Tibial nerve (tissue), 4 donors: ENCODE measurements around the gene BRSK1.

ENCODE experiments used
- EP300 ChIP-seq, 2 donors: sonication (generic); formaldehyde crosslinking; IDR thresholded peaks; one replicate each; pipeline ENCODE4 v1.6.1; 2017; ENCODE audit warnings: antibody characterized with exemption in 2 of 2, mild to moderate bottlenecking in 1 of 2
- POLR2A ChIP-seq, 2 donors: fragments of 450-650 bp; IDR thresholded peaks; one replicate each; pipeline ENCODE4 v1.6.1; 2017; ENCODE audit warnings: antibody characterized with exemption in 2 of 2, mild to moderate bottlenecking in 2 of 2, moderate library complexity in 2 of 2
- TF ChIP-seq, protein P1 (sequence below), 5 experiments: fragments of 200-600 bp in 3 of 5; fragments of 450-650 bp in 2 of 5; sonication (generic) in 3 of 5; IDR thresholded peaks; one replicate each; pipeline ENCODE4 v1.5.1; 2016 to 2019; ENCODE audit warnings: antibody characterized with exemption in 5 of 5, mild to moderate bottlenecking in 3 of 5, moderate library complexity in 2 of 5

DNA sequence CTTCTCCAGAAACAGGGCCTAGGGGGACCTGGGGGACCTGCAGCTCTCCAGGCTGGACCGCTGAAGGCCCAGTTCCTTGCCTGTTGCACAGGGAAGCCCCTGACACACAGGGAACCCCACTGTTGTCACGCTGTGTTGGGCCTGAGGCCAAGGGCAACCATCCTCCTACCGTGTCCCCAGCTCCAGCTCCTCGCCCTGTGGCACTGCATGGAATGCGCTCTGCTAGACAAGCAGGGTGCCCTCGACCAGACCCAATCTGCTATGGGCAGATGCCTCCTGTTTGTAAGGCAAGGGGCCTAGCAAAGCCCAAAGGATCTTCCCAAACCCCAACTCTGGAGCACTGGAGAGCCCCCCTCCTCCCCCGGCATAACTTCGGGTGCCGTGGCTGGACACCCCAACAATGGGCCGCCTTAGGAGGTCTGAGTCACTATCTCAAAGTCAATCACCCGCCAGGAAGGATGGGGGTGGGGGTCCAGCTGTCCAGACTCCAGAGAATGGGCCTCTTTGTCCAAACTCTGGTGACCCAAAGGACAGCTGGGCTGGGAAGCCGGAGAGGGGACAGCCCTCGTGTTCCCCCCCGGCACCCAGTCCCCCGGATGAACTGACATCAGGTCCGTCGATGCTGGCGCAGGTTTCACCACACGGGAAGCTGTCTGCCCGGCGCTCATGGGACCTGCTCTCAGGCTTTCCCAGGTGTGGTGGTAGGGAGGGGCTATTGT is 3.7 kb downstream of the BRSK1 start:
- TF ChIP-seq, protein P1, sequence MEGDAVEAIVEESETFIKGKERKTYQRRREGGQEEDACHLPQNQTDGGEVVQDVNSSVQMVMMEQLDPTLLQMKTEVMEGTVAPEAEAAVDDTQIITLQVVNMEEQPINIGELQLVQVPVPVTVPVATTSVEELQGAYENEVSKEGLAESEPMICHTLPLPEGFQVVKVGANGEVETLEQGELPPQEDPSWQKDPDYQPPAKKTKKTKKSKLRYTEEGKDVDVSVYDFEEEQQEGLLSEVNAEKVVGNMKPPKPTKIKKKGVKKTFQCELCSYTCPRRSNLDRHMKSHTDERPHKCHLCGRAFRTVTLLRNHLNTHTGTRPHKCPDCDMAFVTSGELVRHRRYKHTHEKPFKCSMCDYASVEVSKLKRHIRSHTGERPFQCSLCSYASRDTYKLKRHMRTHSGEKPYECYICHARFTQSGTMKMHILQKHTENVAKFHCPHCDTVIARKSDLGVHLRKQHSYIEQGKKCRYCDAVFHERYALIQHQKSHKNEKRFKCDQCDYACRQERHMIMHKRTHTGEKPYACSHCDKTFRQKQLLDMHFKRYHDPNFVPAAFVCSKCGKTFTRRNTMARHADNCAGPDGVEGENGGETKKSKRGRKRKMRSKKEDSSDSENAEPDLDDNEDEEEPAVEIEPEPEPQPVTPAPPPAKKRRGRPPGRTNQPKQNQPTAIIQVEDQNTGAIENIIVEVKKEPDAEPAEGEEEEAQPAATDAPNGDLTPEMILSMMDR (IDR thresholded peaks at IDR 0.05), result no peak
- no peak for TF ChIP-seq EP300 (IDR thresholded peaks at IDR 0.05)
- no peak for TF ChIP-seq POLR2A (IDR thresholded peaks at IDR 0.05)
